NCI-H2171 (cell line): ENCODE data around the gene MET.
"Not testable (repeated sequence)": the region's sequence is repeated elsewhere in the genome, so short reads cannot be mapped to it uniquely, and the experiment has no call there.

Experiments used
- DNase-seq: peaks from one replicate; lab custom pipeline; 2025; lab: John Stamatoyannopoulos, UW

The MET gene

DNA sequence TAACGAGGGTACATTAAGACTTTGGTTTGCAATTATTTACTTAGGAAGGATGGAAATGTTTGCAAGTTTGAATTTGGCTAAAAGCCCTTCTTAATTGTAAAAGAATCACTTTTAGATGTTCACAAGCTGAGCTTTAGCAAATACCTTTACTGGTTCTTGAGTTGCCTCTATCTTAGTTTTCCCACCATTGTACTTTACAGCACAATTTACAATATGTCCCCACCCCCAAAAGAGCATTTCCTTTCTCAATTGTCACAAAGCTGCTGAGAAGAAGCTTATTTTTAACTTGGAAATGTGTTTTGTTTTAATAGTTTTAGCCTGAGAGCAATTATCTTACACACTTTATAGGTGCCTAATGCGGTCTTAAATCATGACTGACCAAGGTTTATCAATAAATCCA is 81.1 kb downstream of the MET start:
- DNase-seq = no peak

DNA sequence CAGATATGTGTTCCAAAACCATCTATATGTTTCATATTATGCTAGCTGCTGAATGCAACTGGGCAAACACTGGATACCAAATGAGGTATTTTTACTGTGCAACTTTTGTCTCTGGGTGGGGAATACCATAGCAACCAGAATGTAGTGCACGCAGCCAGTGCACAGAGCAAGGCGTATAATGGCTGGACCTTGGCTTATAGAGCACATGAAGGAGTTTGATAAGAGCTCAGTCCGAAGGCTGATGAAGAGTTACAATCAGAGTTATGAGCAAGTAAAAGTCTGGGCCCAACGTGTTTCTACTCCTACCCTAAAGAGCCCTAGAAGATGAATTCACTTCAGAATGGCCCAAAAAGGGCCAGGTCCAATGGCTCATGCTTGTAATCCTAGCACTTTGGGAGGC is 82.2 kb downstream of the MET start:
- no peak for DNase-seq

DNA sequence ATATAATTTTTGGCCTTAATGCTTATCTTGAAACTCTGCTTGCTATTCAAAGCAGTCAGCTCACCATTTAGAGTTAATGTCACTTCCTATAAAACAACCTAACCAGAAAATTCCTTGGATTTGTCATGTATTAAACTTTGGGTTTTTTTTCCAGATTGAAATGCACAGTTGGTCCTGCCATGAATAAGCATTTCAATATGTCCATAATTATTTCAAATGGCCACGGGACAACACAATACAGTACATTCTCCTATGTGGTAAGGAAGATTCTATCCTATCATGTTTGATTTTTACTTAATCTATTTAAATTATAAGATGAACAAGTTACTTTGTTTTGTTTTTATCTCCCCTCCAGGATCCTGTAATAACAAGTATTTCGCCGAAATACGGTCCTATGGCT is 85.3 kb downstream of the MET start:
- DNase-seq = no peak

DNA sequence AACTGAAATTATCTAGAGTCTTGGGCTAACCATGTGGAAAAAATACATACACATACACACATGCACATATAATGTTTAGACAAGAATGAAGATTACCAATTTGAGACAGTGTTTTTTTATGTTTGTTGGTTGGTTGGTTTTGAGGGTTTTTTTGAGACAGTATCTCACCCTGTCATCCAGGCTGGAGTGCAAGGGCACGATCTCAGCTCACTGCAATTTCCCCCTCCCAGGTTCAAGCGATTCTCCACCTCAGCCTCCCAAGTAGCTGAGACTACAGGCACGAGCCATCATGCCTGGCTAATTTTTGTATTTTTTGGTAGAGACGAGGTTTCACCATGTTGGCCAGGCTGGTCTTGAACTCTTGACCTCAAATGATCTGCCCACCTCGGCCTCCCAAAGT is 87.6 kb downstream of the MET start:
- DNase-seq = not testable (repeated sequence)

DNA sequence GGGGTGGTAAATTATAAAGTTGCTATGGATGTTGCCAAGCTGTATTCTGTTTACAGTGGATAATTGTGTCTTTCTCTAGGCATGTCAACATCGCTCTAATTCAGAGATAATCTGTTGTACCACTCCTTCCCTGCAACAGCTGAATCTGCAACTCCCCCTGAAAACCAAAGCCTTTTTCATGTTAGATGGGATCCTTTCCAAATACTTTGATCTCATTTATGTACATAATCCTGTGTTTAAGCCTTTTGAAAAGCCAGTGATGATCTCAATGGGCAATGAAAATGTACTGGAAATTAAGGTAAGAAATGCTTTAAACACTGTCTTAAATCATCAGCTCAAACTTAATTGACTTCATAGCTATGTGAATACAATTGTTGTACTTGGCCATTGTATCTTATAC is 91.0 kb downstream of the MET start:
- no peak for DNase-seq

DNA sequence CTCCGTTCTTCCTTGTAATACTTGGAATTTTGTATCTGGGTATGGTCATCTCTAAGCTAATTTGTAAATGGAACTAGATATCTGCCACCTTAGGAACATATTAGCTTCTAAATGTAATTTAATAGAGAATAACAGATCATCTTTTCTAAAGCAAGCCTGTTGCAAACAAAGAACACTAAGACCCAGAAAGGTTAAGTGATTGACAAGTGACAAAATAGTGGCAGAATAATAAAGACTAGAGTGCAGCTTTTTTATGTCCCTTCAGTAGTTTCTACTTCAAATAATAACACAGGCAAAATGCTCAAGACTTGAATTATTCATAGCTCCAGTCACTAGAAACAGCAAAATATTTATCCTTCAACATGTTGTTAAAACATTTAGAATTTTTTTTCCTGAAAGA is 91.7 kb downstream of the MET start:
- no peak for DNase-seq

DNA sequence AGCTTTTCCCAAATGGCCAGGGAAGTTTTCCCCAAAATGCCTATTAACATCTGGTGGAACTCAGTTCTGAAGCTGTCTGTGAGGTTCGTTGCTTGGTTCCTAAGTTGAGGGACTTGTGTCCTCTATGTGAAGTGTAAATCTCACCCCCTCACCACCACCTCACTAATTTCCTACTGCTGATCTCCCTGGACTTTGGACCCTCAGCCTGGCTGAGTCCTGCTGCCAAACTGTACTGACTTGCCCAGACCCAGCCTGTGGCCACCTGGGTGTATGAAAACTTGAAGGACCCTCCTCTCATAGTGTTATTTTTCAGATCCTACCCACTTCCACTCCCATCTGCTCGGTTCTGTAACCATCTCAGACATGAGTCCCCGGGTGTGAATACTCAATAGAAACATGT is 94.9 kb downstream of the MET start:
- no peak for DNase-seq

DNA sequence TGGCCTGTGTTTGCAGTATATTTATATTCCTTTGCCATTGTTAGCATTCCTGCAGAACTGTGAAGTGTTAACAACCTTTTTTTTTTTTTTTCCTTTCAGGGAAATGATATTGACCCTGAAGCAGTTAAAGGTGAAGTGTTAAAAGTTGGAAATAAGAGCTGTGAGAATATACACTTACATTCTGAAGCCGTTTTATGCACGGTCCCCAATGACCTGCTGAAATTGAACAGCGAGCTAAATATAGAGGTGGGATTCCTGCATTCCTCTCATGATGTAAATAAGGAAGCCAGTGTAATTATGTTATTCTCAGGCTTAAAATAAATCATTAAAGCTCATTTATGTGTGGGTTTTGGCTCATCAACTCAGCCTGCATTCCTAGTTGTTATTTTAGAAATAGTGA is 97.5 kb downstream of the MET start:
- DNase-seq = no peak

DNA sequence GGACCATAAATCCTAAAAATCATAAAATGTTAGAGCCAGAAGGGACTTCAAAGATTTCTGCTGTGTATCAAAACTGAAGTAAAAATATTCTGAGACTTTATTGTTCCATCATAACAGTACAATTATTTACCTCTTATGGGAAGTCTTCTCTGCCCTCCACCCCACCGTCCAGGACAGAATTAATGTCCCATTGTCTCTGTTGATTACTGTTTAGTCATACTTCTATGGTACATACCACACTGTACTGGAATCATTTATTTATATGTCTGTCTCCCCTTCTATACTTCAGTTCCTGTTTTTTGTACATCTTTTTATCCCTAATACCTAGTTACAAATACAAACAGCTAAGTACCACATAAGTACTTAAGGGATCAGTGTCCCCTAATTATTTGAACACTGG is 98.9 kb downstream of the MET start:
- no peak for DNase-seq

DNA sequence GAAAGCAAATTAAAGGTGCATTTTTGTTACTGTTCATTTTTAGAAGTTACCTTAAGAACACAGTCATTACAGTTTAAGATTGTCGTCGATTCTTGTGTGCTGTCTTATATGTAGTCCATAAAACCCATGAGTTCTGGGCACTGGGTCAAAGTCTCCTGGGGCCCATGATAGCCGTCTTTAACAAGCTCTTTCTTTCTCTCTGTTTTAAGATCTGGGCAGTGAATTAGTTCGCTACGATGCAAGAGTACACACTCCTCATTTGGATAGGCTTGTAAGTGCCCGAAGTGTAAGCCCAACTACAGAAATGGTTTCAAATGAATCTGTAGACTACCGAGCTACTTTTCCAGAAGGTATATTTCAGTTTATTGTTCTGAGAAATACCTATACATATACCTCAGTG is 99.6 kb downstream of the MET start:
- no peak for DNase-seq

DNA sequence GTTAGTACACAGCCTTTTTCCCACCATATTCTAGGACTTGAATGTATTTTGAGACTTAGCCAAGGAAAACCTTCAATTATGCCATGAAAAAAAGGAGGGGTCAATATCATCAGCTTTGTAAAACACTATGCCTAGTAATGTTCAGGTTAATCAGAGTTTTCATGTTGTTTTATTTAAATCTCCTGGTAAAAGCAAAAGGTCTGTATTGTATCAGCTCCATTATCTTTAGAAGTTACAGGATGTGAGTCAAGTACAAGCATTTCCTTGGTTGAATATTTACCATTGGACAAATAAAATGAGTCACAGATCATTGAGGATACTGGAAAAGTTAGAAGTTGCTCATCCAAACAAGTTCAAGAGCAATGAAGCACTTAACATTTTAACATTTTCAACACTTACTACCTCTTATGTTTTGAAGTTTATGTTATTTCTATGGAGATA is 100.4 kb downstream of the MET start:
- DNase-seq = no peak

DNA sequence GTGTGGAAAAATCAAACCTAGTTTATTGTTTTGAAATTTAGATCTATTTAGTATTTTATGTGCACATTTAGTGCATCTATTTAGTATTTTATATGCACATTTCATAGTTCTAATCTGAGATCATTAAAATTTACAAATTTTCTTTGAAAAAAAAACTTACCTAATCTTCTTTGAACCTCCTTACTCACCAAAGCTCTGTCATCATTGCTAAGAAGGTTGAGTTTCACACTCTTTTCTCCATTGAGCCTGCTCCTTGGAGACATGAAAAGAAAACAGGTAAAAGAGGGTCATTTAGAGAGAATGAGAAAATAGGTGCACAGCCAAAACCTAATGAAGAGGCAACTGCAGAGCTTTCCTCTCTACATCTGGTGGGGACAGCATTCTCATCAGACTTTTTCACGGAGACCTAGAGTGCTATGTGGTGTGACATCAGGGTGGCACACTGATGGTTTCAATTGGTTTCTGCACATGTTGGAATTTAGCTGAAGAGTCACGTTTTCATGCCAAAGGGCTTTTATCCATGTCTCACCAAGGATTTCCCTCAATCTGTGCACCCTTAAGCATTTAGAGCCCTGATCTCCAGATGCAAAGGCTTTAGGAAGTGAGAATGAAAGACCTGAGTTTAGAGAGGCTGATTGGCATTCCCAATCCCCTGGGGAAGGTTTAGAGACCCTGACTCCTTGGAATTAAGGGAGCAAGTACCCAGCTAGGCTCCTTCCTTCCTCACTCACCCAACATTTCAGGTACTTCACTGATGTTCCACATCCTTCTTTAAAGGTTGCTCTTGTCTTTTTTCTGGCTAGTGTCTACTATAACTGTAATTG is 101.1 kb downstream of the MET start:
- DNase-seq = no peak

DNA sequence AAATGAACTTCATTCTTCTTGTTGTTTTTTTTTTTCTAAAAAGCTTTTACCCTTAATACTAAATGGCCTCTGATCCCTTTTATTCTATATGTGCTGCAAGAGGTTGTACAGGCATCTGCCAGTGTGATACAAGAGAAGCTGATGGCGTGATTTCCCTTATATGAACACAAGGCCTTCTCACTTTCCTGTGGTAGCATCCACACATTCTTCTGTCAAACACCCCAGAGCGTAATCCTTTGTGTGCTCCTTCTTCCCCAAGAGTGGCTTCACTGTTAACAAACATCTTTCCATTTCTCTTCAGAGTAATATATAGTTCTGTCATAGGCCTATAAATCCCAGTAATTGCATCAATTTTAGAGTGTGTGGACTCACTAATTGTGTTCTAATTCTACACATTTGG is 104.0 kb downstream of the MET start:
- DNase-seq = no peak

DNA sequence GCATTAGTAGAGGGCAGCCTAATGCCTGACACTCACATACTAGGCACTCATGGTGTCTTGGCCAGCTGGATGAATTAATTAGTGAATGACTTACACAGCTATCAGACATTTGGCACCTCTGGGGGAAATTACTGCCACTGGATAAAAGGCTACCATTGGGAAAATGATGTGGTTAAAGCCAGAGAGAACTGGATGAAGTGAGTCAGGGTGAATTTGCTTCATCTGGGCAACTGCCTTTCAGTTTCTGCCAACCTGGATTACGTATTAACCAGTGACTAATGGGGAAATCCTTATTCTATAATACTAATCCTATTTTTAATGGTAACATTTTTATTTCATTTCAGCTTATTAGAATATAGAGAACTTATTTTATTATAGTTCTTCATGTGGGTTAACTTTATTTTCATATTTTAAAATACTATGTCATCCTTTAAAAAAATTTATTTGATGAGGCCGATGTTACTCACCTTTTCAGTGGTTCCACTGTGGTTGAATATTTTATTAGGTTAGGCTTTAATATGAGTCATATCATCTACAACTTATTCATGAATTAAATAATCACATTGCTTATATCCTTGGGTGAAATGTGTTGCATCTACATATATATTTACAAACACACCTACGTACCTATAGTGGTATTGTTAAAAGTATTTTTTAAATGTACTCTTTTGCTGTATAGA is 104.8 kb downstream of the MET start:
- DNase-seq = no peak

DNA sequence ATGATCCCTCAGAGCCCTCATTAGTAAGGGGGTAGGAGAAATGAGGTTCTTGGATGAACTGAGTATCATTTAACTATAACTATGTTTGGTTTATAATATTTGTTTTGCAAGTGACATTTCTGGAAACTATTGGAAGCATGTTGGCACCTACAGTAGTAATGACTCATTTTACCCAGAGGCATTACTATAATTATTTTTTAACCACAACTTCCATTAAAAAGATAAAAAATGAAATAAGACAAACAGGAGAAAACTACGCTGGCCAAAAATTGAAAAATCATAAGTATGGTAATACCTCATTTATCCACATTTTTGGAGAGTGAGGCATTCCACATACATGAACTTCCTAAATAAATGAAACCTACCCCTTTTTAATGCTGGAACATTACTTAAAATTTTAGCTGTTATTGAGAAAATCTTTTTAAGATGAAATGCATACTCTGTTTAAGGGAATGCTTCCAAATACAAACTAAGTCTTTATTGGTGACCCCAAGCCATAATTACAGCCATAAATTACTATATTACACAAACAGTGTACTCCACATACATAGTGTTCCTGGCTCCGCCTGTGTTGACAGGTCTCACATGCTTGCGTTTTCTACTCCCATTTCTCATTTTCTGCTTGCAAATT is 105.8 kb downstream of the MET start:
- no peak for DNase-seq

DNA sequence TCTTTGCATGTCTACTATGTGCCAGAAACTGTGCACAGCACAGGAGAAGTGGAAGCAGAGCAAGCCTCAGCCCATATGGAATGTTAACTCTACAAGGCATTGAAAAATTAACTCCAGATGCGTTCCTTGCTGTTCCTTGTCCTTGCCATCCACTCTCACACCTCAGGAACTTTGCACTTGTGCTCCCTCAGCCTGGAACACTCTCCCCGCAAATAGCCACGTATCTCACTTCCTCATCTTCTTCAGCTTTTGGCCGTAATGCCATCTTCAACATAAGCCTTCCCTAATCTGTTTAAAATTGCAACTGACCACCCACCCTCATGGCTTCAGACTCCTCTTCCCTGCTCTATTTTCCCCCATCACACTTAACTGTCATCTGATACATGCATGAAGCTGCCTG is 107.2 kb downstream of the MET start:
- DNase-seq = no peak

DNA sequence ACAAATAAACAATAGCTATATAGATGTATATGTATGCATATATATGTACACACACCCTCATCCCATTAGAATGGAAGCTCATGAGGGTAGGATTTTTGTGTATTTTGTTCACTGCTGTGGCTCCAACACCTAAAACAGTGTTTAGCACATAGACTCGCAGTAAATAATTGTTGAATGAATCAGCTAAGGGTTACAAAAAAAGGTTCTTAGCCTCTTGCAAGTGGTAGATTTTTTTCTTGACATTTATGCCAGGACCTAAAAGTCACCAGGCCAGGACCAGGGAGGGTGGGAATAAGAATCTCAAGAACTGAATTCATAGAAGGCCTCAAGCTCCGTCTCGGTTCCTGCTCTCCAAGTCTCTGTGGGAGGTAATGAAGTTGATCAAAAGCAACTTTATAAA is 107.9 kb downstream of the MET start:
- no peak for DNase-seq

DNA sequence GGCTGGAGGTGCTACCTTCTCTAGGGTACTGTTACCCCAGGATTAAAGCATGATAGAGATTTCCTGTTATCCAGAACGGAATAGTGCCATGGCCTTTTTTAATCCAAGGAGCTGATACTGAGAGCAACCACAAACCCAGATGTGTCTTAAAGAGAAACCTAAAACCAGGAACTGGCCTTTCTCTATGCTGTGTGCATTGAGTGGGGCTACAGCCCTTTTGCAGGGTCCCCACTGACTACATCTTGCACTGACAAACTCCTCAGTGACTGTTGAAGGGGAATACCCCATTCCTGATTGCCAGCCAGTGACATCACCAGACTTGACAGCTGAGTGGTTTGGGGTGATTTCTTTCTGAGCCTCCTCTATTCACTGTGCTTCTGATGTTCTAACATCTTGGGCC is 108.5 kb downstream of the MET start:
- DNase-seq = no peak

DNA sequence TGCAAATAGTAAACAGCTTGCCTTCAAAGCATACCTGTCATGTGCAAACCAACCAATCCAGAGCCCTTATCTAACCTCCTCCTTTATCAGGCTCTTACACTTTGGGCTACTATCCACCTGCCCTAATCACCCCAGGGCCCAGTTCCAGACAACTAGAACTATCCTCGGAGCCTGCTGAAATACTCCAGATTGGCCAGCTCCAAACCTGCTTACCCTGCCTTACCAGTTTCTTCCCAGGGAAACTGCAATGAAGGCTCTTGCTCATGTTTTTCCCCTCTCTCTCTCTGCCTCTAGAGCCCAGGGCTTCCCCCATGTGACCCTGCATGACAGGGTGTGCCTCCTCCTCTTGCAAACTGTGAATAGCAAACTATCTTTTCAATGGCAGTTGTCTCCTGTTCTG is 109.0 kb downstream of the MET start:
- DNase-seq = no peak

DNA sequence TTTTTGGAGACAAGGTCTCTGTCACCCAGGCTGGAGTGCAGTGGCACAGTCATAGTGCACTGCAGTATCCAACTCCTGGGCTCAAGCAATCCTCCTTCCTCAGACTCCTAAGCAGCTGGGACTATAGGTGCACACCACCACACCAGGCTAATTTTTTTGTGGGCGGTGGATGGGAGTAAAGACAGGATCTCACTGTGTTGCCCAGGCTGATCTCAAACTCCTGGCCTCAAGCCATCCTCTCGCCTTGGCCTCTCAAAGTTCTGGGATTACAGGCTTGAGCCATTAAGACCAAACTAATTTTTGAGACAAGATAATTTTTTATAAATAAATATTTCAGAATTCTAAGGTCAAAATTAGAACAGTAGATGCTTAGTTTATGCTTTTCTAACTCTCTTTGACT is 109.6 kb downstream of the MET start:
- no peak for DNase-seq

DNA sequence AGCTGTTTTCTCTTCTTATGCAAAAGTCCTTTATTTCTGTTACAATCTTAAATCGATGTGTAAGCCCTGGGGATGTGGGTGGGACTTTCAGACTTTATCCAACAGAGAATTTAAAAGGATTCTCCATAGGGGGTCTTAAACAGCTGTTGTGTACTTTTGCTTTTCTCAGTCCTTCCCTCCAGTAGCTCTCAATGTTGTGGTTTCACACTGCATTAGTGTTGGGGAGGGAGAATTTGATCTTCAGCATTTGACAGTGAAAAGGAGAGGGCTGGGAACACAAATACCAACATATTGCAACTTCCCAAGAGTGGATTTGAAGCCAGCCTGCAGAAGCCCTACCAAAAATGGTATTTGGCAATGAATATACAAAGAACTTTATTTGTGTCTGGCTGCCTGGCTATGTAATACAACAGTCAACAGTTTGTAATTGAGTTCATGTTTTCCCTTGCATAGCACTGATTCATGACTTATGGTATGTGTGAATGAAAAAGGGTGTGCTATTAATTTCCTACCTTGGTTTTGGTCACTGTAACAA is 110.2 kb downstream of the MET start:
- DNase-seq = no peak

DNA sequence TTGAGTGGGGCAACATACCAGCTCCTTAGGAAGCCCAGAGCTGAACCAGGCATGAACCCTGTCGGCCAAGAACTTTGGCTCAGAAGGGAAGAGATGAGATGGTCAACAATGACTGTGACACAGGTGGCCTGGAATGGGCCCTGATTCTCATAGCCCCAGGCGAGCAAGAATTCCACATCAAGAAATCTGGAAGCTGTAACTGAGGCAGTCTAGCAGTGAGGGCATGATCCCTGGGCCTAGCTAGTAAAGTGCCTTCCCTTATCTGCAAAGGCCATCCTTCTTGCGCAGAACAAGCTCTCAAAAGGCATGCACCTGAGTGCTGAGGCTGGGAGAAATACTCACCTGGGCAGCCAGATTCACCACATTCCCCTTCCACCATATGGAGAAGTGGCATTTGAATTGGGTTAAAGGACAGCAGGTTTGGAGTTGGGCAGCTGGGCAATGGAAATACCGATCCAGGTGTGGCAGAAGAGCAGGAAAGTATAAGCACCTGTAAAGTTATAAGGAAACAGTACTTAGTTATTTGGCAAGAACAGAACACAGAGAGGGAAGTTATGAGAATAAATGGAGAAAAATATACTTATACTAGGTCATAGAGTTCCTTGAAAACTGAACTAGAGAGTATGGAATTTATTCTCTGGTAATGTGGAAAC is 111.8 kb downstream of the MET start:
- DNase-seq = no peak

DNA sequence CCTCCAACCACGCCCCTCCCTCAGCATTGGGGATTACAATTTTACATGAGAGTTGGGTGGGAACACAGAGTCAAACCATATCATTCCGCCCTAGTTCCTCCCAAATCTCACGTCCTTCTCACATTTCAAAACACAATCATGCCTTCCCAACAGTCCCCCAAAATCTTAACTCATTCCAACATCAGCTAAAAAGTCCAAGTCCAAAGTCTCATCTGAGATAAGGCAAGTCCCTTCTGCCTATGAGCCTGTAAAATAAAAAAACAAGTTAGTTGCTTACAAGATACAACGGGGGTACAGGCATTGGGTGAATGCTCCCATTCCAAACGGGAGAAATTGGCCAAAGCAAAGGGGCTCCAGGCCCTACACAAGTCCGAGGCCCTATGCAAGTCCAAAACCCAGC is 112.7 kb downstream of the MET start:
- DNase-seq = no peak
